Frontal cortex (tissue), 4 donors: Measurements from ENCODE around the gene NCKAP5L. TPM values are rescaled to one million over a fixed set of nuclear protein-coding genes. Genes with fewer than 3 reads are reported as not detected.
"Not testable (repeated sequence)": the region's sequence is repeated elsewhere in the genome, so short reads cannot be mapped to it uniquely, and the experiment has no call there.

Experiments
- DNase-seq, 2 donors: peaks; one replicate each; pipeline ENCODE4 v3.0.0; 2012; ENCODE audit warnings: low spot score in 2 of 2
- FAIRE-seq: peaks from 2 replicates; lab custom pipeline; 2012; peaks lifted over from hg19 to GRCh38; lab: Jason Lieb, UNC
- total RNA-seq: library from RNA; depleted of rRNA; stranded (reverse); fragments of >200 nt; gene quantifications from one replicate; pipeline ENCODE4 v1.2.3, GENCODE V29; 2014
- donor health status: control.
- donor health status: control.
- donor health status: control.

NCKAP5L gene, protein sequence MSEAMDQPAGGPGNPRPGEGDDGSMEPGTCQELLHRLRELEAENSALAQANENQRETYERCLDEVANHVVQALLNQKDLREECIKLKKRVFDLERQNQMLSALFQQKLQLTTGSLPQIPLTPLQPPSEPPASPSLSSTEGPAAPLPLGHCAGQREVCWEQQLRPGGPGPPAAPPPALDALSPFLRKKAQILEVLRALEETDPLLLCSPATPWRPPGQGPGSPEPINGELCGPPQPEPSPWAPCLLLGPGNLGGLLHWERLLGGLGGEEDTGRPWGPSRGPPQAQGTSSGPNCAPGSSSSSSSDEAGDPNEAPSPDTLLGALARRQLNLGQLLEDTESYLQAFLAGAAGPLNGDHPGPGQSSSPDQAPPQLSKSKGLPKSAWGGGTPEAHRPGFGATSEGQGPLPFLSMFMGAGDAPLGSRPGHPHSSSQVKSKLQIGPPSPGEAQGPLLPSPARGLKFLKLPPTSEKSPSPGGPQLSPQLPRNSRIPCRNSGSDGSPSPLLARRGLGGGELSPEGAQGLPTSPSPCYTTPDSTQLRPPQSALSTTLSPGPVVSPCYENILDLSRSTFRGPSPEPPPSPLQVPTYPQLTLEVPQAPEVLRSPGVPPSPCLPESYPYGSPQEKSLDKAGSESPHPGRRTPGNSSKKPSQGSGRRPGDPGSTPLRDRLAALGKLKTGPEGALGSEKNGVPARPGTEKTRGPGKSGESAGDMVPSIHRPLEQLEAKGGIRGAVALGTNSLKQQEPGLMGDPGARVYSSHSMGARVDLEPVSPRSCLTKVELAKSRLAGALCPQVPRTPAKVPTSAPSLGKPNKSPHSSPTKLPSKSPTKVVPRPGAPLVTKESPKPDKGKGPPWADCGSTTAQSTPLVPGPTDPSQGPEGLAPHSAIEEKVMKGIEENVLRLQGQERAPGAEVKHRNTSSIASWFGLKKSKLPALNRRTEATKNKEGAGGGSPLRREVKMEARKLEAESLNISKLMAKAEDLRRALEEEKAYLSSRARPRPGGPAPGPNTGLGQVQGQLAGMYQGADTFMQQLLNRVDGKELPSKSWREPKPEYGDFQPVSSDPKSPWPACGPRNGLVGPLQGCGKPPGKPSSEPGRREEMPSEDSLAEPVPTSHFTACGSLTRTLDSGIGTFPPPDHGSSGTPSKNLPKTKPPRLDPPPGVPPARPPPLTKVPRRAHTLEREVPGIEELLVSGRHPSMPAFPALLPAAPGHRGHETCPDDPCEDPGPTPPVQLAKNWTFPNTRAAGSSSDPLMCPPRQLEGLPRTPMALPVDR (N-terminal part only)
- total RNA-seq, result 7.3 TPM

DNA sequence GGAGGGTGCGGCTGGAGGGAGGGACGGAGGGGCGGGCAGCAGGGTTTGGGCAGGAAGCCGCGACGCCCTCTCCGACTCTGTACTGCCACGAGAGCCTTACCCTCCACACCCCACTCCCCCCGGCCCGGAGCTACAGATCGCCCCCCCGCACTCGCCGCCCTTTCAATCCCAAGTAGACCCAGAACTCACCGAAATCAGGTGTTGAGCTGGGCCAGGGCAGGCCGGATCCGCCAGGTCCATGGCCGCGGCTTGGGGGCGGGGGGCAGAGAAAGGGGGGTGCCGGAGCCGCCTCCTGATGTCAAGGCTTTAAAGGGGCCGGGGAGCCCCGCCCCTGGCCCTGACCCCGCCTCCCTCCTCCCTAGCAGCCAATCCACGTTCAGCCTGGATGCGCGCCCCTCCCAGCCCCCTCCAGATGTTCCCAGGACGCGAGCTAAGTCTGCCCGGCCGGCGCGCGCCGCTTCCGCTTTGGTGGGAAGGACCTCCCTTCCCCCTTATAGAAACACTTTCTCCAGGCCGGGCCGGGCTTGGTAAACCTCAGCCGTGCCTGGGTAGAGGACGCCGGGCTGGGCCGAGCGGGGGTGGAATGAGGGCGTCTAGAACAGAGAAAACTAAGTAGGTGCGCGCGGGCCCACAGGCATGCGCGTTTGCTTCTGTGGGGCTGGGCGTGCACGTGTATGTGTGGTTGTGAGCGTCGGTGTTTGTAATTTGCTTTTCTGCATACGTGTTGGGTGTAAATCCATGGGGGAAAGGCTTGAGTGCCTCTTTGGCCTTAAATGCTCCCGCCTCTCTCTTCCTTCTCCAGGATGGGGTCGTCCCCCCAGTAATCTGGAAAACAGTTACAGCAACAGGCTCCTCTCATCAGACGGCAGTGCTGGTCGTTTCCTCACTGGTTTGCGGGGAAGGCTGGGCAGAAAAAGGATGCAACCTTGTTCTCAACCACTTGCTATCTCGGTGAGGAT is at the start of gene NCKAP5L:
NCKAP5L (minus strand) TSS at position 281 of the 959 bp plus-strand sequence. CDS start 24,369 bp downstream, outside the sequence.
- FAIRE-seq, result no peak

DNA sequence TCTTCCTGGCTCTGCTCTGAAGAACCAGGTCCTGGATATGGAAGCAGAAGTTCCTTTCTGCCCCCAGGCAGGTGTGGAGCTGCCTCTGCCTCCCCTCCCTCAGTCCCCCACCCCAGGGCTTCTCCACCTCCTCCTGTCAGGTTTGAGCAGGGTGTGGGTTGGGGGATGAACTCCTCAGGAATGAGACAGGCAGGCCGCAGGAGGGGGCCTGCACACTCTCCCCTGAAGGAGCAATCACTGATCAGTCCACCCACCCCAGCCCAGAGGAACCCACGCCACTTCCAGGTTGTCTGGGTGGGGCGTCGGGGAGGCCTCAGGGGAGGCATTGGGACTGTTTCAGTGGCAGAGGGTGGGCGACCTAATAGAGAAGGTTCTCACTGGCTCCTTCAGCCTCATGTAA is 48.9 kb upstream of the NCKAP5L start:
- FAIRE-seq (no peak), DNase-seq (no peak)

More for the DNA sequence above, at the start of gene NCKAP5L:
- peak; percentile 93 to 98 for DNase-seq

DNA sequence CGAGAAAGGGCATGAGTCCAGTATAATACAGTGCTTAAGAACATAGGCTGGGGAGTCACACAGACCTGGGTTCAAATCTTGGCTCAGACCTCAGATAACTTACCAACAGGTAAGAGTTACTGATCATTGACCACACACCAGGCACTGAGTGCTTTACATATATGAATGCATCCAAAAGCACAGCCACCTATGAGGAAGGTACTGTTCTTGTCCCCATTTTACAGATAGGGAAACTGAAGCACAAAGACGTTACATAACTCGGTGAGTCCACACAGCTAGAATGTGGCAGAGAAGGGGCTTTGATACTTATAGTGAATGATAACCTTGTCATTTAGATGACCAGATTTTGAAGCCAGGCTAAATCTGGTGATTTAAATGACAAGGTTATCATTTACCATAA is 47.9 kb upstream of the NCKAP5L start:
- DNase-seq (no peak), FAIRE-seq (no peak)

DNA sequence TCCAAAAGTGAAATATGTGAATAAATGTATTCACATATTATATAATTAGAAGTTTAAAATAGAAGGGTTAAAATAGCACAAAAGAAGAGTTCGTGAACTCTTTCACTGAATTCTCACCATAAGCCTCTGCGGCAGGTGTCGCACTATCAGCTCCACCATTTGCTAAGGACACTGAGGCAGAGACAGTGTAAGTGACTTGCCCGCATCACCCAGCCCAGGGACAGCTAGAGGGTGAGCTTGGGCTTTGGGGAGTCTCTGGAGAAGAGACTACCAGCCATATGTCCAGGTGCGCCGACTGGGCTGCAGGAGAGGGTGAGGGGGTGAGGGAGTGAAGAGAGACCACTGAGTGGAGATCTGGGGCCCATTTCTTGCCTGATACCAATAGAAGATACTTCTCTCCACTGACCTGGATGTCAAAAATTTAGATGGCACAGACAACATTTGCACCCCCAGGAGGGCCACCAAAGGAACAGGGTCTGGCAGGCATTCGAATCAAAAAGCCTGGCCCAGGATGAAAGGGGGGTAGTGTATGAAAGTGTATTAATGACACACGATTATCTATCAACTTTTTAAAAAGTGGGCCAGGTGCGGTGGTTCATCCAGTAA is 47.0 kb upstream of the NCKAP5L start:
- DNase-seq (no peak), FAIRE-seq (no peak)

DNA sequence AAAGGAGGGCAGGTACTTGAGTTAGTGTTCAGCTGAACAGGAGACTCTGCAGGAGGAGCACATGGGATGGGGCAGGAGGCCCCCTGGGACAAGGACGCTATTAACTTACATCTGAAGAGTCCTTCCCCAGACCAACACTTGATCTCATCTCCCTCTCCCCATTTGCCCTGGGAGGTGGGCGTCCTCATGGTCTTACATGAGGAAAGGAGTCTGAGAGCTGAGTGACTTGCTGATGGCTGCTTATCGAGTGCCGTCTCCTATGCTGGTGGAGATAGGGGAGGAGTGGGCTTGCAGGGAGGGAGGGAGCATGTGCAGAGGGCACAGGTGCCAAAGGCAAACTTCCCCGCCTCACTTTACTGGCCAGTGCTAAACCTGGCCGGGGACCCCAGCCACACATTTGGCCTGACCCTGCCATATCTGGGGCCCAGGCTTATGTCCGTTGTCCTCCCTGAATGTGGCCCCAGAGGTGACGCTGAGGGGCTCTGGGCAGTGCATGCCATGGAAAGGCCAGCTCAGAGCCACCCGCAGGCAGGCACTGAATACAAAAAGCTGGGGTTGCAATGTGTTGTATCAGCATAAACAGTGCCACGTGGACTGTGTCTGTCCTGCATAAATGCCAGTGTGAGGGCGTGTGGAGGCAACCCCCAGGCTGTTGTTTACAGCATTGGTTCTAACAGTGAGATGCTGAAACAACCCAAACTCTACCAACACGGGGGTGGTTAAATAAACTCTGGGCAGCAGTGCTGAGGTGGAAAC is 46.1 kb upstream of the NCKAP5L start:
- FAIRE-seq (no peak), DNase-seq (no peak)

DNA sequence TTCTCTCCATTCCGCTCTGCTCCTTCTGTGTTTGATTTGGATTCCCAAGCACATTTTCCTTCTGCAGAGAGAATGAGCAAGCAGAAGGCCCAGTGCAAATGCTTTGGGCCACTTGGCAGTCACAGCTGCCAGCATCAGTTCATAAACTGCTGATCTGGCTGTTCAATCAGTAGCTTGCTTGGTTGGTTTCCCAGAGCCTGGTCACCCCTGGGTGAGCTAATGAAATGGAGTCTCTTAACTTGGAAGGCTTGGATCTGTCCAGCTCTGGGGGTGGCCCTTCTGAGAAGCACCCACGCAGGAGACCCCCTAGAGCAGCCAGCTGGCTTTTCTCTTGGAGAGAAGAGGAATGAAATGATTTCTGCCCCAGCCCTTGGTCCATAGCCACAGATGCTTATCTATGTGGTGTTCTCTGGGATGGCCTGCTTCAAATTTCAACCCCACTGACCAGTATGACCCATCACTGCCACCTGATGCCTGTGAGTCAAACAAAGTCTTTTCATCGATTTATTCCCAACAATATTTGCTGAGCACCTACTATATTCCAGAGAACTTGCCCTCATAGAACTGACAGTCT is 45.2 kb upstream of the NCKAP5L start:
- DNase-seq, result no peak
- FAIRE-seq, result no peak

DNA sequence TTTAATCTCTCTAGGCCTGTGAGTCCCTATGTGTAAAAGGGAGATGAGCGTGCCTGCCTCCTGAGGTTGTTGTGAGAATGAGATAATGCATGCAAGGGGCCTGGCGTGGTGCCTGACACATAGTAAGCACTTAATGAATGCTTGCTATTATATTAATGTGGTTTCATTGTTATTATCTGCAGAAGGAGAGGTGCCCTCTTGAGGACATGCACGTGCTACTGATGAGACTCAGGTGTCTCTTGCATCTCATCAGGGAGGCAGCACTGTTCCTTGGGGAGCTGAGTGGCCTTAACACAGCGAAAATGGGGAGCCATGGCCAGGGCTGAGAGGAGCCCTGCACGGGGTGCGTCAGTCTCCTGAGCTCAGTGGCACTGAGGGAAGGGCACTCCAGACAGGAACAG is 44.6 kb upstream of the NCKAP5L start:
- FAIRE-seq (no peak), DNase-seq (no peak)

DNA sequence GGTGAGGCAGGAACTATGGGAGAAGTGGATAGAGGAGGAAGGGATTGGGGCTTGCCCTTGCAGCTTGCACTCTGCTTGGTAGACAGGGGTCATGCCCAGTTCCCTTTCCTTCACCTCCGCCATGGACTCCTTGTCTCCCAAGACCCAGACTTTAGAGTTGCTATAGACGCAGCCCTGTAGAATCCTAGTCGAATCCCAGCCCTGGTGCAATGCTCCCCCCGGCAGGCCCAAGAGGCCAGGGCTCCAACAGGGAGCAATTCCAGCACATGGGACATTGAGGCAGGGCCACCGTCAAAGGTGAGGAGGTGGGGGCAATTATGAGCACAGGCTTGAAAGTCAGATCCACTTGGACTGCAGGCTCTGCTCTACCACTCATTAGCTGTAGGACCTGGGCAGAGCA is 44.2 kb upstream of the NCKAP5L start:
- FAIRE-seq (no peak), DNase-seq (no peak)

DNA sequence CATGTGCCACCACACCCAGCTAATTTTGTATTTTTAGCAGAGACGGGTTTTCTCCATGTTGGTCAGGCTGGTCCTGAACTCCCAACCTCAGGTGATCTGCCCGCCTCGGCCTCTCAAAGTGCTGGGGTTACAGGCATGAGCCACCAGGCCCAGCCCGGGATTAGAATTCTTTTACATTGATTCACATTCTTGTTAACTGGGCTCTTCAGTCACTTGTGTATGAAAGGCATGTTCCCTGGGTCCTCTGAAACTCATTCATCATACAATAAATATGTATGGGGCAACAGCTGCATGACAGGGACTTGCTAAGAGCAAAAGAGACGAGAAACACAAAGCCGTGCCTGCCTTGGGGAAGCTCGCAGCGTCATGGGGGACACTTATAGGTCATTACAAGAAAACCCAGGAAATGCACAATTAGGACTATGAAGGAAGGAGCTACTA is 43.6 kb upstream of the NCKAP5L start:
- not testable (repeated sequence) for FAIRE-seq, DNase-seq

DNA sequence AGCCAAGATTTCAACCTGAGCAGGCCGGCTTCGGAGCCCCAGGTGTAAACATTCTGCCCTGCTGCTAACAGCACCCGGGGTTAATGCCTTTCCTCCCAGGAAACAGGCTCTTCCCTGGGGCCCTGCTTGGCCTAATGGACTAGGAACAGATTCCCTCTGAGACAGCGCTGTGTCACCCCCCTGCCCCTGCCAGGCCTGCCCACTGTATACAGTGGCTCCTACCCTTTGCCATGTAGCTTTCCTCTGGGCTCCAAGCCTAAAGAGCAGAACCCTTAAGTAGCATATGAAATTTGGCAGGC is 43.0 kb upstream of the NCKAP5L start:
- no peak for DNase-seq
- no peak for FAIRE-seq

DNA sequence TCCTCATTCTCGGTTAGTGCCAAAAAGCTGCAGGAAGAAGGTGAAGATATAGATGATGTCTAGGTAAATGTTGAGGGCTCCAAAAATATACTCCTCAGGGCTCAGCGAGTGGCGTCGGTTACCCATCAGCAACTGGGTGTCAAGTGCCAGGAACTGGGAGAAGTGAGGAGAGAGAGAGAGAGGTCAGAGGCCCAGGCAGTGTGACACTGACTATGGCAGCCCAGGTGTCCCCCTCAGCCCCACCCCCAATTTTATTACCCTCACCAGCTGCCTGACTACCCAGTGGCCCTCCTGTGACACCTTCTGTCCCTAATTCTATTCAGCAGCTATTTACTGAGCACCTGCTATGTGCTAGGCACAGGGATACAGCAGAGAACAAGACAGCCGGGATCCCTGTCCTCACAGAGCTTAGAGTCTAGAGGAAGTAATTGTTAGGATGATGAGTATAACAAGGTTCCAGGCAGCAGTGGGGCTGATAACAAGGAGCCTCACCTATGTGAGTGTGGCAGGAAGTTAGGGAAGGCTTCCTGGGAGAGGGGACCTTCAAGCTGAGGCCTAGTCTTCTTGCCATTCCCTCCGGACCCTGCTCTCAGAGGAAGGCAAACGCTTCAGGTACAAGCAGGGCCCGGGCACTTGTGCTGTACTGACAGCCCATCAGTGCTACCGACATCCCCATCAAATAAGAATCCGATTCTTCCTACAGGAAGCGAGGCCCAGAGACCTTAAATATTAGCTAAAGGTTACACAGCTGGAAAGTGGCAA is 42.5 kb upstream of the NCKAP5L start:
- FAIRE-seq, result no peak
- no peak for DNase-seq

DNA sequence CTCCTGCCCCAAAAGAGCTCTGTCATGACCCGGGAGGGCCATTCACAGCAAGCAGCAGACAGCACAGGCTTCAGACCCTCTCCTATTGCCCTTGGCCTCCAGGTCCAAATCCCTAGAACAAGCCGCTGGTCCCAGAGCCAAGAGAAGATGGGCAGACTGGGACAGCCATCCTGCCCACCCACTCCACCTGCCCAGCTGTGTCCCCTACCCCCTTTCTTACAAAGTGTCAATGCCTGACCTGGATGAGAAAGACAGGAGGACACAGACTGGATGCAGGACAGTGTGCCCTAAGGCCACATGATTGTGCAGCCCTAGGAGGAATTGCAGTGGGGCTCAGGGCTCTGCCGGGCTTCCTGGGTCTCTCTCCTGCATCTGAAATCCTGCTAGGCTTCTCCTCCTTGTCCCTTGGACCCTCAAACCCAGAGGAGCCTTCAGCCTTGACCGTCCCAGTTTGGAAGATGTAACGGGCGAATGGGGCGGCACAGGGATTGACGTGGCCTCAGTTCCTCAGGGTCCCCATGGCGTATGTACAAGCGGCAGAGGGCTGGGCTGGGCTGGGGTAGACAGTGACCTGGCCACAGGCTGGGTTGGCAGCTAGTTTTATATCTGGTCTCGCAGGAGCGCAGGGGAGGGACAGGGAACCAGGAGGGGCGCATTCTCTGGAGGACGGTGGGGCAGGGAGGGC is 41.7 kb upstream of the NCKAP5L start:
- FAIRE-seq, result no peak
- DNase-seq, result no peak

DNA sequence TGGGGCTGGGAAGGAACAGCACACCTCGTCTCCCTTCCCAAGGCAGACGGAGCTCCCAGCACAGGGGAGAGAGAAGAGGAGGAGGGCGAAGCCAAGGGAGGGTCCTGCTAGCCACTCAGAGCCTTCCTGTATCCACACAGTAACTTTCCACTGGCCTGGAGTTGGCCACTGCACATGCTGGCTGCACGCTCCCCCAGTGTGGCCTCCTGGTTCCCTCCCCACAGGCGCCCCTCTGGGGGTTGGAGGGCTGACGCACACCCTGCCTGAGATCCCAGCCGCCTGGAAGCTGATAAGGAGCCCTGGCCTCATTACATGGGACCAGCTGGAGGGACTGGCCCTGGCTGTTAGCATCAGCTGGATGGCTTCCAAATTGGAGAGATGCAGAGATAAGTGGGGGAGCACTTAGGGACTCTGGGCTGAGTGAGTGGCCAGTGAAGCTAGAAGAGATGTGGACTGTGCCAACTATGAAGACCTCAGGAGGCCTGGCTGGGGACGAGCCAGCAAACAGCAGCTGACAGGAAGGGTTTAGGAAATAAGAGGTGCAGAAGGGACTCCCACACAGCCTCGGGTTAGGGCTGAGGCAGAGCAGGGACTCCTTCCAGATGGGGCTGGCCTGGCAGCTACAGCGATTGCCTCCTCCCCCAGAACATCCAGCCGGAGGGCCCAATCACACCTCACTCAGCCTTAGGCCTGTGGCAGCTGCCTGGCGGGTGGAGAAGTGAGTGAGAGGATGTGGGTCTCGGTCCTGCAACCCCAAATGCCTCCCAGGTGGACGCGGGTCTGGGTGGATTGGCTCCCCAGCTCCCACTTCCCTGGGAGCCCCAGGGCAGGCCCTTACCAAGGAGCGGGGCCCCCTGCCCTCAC is 41.0 kb upstream of the NCKAP5L start:
- no peak for FAIRE-seq
- peak; percentile 40 to 65 for DNase-seq

DNA sequence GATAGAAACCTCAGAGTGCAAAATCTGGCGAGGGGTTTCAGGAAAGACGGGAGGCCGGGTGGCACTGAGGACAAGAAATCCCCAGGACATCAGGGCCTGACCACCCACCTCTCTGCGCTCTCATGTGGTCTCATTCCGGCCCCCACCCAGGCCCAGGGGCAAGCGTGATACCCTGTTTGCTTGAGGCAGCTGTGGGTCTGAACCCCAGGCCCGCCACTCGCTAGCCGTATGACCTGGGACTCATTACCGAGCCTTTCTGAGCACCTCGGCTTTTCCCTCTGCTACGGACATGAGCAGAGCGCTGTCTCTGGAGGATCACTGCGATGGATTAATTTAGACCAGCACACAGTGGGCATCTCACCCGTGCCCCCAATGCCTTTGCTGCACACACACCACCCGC is 40.2 kb upstream of the NCKAP5L start:
- no peak for DNase-seq
- no peak for FAIRE-seq

DNA sequence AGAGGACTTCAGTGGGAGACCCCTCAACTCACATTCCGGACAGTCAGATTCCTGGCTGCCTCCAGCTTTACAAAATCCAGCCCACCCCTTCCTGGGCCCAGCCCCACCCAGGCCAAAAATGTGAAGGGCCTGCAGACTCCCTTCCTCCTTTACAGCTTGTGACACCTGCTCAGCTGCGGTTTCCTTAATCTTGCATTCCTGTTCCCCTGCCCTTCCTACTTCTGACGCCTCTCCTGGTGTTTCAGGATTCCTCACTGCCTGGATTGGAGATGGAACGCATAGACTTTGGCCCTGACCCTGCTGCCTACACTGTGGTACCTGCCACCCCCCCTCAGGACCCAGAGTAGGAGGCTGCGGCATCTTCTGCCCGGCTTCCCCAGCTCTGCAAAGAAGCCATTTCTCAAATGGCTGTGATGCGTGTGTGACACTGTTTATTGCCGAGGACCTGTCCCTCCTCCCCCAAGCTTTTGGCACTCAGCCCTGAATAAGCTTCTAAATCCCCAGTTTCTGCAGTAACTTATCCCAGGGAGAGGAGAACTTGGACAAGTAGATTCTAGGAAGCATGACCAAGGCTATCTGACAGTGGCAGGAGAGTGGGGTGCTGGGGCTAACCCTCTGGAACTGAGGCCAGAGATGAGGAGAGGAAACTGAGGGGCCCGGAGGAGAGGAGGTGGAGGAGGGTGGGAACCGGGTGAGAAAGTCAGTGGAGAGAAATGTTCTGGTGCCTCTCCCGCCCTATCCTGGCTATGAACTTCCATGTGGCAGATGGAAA is 39.5 kb upstream of the NCKAP5L start:
- FAIRE-seq (no peak), DNase-seq (no peak)
